ENCODE measurements around the gene JMJD4. TPM values are rescaled to one million over a fixed set of nuclear protein-coding genes. Genes with fewer than 3 reads are reported as not detected.
A peak's percentile ranks its signal among the peaks of the same experiment; 100 is the strongest.

The JMJD4 gene
- total RNA-seq, 1 experiment from 2014 or later, result 24.4 TPM

DNA sequence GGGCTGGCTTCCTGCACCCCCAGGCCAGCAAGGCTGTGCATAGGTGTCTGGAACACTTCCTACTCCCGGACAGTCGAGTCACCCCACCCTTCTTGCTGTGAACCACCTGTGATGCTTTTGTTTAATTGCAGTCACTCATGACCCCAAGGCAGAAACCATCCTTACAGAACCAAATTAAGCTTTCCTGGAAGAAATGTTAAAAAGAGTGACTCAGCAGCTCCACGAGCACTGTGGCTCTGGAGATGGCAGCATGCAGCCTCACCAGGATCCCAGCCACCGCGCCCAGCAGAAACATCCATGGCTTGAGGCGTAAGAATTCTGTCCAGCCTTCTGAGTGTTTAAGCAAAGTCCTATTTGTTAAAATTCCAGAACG is 28.9 kb upstream of the JMJD4 start:
- no peak overlapping the region for H4K8ac ChIP-seq (replicated peaks; ENCODE audit: insufficient read length, low read depth, low read length)
- no peak overlapping the region for H2AK5ac ChIP-seq (ENCODE audit: insufficient read length, low read length)
- Mint-ChIP-seq H3K4me3 (no peak overlapping the region), H3K27ac (peak overlapping the region in 2 of 3 experiments; percentile 40 to 93; a peak in 3 of 7 replicates), H3K27me3 (ENCODE audit: low read depth) (no peaks in the 10 kb centered on the region), H3K9me3 (no peaks in the 10 kb centered on the region), H3K36me3 (ENCODE audit: insufficient read depth in 1 of 3, low read depth in 3 of 3) (peaks cover 24 to 68% (median 52%) of the 10 kb centered on the region in 3 experiments), H3K4me1 (peaks cover 4 to 12% of the 10 kb centered on the region in 2 experiments; a peak in 2 of 4 replicates)
- no peak overlapping the region for H2BK15ac ChIP-seq (ENCODE audit: low read depth, low read length)
- H2BK12ac ChIP-seq (ENCODE audit: insufficient read length, low read depth, low read length), result no peak overlapping the region
- no peak overlapping the region for H3K56ac ChIP-seq (ENCODE audit: insufficient read length, low read depth, low read length)
- H3K4me2 ChIP-seq (ENCODE audit: insufficient read depth, insufficient read length, low read length), result no peak overlapping the region
- H3K23ac ChIP-seq (ENCODE audit: insufficient read length, low read depth, low read length), result no peak overlapping the region
- no peak overlapping the region for H4K5ac ChIP-seq (ENCODE audit: insufficient read length, low read depth, low read length)
- H3K18ac ChIP-seq (ENCODE audit: insufficient read length, low read depth, low read length), result no peak overlapping the region
- WGBS (ENCODE audit: extremely low coverage, insufficient read length, low lambda C conversion rate), result no CpG with 5 or more reads among the region's 7 CpGs
- H2BK20ac ChIP-seq (ENCODE audit: low read depth, low read length, poor library complexity, severe bottlenecking), result no peak overlapping the region
- no peak overlapping the region for H2BK5ac ChIP-seq (ENCODE audit: insufficient read length, low read length)
- no peaks in the 10 kb centered on the region for H3K27me3 ChIP-seq (ENCODE audit: insufficient read depth, low read length)
- TF ChIP-seq, protein P1, sequence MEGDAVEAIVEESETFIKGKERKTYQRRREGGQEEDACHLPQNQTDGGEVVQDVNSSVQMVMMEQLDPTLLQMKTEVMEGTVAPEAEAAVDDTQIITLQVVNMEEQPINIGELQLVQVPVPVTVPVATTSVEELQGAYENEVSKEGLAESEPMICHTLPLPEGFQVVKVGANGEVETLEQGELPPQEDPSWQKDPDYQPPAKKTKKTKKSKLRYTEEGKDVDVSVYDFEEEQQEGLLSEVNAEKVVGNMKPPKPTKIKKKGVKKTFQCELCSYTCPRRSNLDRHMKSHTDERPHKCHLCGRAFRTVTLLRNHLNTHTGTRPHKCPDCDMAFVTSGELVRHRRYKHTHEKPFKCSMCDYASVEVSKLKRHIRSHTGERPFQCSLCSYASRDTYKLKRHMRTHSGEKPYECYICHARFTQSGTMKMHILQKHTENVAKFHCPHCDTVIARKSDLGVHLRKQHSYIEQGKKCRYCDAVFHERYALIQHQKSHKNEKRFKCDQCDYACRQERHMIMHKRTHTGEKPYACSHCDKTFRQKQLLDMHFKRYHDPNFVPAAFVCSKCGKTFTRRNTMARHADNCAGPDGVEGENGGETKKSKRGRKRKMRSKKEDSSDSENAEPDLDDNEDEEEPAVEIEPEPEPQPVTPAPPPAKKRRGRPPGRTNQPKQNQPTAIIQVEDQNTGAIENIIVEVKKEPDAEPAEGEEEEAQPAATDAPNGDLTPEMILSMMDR (conservative IDR thresholded peaks at IDR 0.05), result no peak
- no peaks in the 10 kb centered on the region for H3K79me2 ChIP-seq (ENCODE audit: insufficient read depth, low read length)
- H3K4ac ChIP-seq (ENCODE audit: low read depth, low read length), result no peak overlapping the region
- no peak overlapping the region for H3K14ac ChIP-seq (ENCODE audit: insufficient read depth, low read length)
- DNase-seq, result no peak
- no peaks in the 10 kb centered on the region for H4K20me1 ChIP-seq (ENCODE audit: control insufficient read depth, insufficient read depth, insufficient read length)
- H3T11ph ChIP-seq (ENCODE audit: low read length), result no peak overlapping the region
- H3K9me3 ChIP-seq (ENCODE audit: control insufficient read depth, low read depth, low read length), result no peaks in the 10 kb centered on the region
- no peak overlapping the region for H2AFZ ChIP-seq (ENCODE audit: low read length)
- H4K91ac ChIP-seq (ENCODE audit: insufficient read length, low read depth, low read length), result no peak overlapping the region
- H3K9ac ChIP-seq (ENCODE audit: extremely low read depth, insufficient read length, low read length), result no peak overlapping the region
- H3K79me1 ChIP-seq (ENCODE audit: insufficient read depth, low read depth, low read length, poor library complexity, severe bottlenecking), result peaks cover 3% of the 10 kb centered on the region
- H3K27ac ChIP-seq (ENCODE audit: insufficient read length, low read depth, low read length), result no peak overlapping the region
- peaks cover 2% of the 10 kb centered on the region for H3K23me2 ChIP-seq (ENCODE audit: insufficient read length, low read depth, low read length, poor library complexity, severe bottlenecking)
- H3K4me1 ChIP-seq (ENCODE audit: insufficient read depth, low read length), result no peaks in the 10 kb centered on the region
- H2BK120ac ChIP-seq (ENCODE audit: low read depth, low read length, poor library complexity, severe bottlenecking), result no peak overlapping the region

Data from H9 (cell line).